Left cardiac atrium (tissue), 4 donors: Measurements from ENCODE around the gene KRT80. TPM values are rescaled to one million over a fixed set of nuclear protein-coding genes. Genes with fewer than 3 reads are reported as not detected.

Source experiments
- ATAC-seq, 2 donors: fragments of 200-7000 bp; cut with Tn5 transposase; one replicate each; pipeline ENCODE4 v1.9.1; 2020; ENCODE audit warnings: mild to moderate bottlenecking in 2 of 2, moderate library complexity in 2 of 2
- DNase-seq: peaks from one replicate; pipeline ENCODE4 v3.0.0-alpha.2; 2020
- intact Hi-C, 2 donors: fragments of 100-400 bp; cut with DNase I; formaldehyde crosslinking; loops; one replicate each; pipeline versions ENCODE4 v1.14.1 to v1.15.1; 2022 to 2023
- total RNA-seq, 2 donors: library from RNA; stranded (reverse); fragmentation: NEBNext Ultra II Directional; extraction: Animal tissue kit (Norgen Biotek cat#: 25700); gene quantifications; one replicate each; pipeline ENCODE4 v1.2.1, GENCODE V29; 2021
- donor health status: DM: no; HTN: yes; CAD: no.
- donor health status: DM: no; HTN: yes; CAD: no; lungs with severe emphysema.
- donor health status: DM: yes; HTN: yes; CAD: no.
- donor health status: Dilated cardiomyopathy.

Gene KRT80
- total RNA-seq, 2 donors from 2014 or later, result 0.44 TPM; not detected in 1

- intact Hi-C loops, result no loop called here
- ATAC-seq, result peak; percentile 67 to 71
- DNase-seq, result no peak
Measured at GRCh38 chr12:52230364-52231281, 38.8 kb upstream of the KRT80 start.

GRCh38 chr12:52229836-52230343, 38.1 kb upstream of the KRT80 start:
- DNase-seq, result no peak
- intact Hi-C loops, result no loop called here
- ATAC-seq, result no peak

- DNase-seq (no peak), ATAC-seq (no peak)
- intact Hi-C loops, result no loop called here
Measured at GRCh38 chr12:52228931-52229330, 37.1 kb upstream of the KRT80 start.

GRCh38 chr12:52228366-52228765, 36.6 kb upstream of the KRT80 start:
- ATAC-seq (no peak), DNase-seq (no peak)
- intact Hi-C loops, result no loop called here

- DNase-seq (no peak), ATAC-seq (no peak)
- intact Hi-C loops, result no loop called here
Measured at GRCh38 chr12:52227606-52228166, 35.9 kb upstream of the KRT80 start.

- DNase-seq, result no peak
- intact Hi-C loops, result no loop called here
- ATAC-seq, result no peak
Measured at GRCh38 chr12:52226446-52226845, 34.6 kb upstream of the KRT80 start.

GRCh38 chr12:52225752-52226151, 33.9 kb upstream of the KRT80 start:
- intact Hi-C loops, result no loop called here
- ATAC-seq, result no peak
- no peak for DNase-seq

- ATAC-seq (no peak), DNase-seq (no peak)
- intact Hi-C loops, result no loop called here
Measured at GRCh38 chr12:52224151-52224550, 32.3 kb upstream of the KRT80 start.

GRCh38 chr12:52223406-52224039, 31.7 kb upstream of the KRT80 start:
- no peak for ATAC-seq
- intact Hi-C loops, result no loop called here
- DNase-seq, result no peak

GRCh38 chr12:52222692-52223091, 30.9 kb upstream of the KRT80 start:
- intact Hi-C loops, result no loop called here
- DNase-seq (no peak), ATAC-seq (no peak)

- DNase-seq, result peak; percentile 61
- intact Hi-C loops, result no loop called here
- peak; percentile 5 to 58 for ATAC-seq
Measured at GRCh38 chr12:52221912-52222457, 30.2 kb upstream of the KRT80 start.

GRCh38 chr12:52221070-52221781, 29.4 kb upstream of the KRT80 start:
- intact Hi-C loops, result no loop called here
- no peak for ATAC-seq
- DNase-seq, result no peak

- ATAC-seq (no peak), DNase-seq (no peak)
- intact Hi-C loops, result no loop called here
Measured at GRCh38 chr12:52220477-52220876, 28.7 kb upstream of the KRT80 start.

GRCh38 chr12:52218001-52218400, 26.2 kb upstream of the KRT80 start:
- ATAC-seq (no peak), DNase-seq (no peak)
- intact Hi-C loops, result loop anchor here in 1 of 2 donors (10.0 kb wide), 1 partner anchor 57 kb away; the partner anchor contains the start of gene KRT86

GRCh38 chr12:52217223-52217622, 25.4 kb upstream of the KRT80 start:
- DNase-seq (peak; percentile 70), ATAC-seq (peak; percentile 22 to 58)
- intact Hi-C loops, result loop anchor here in 1 of 2 donors (10.0 kb wide), 1 partner anchor 58 kb away; the partner anchor contains the start of gene KRT86

- DNase-seq (no peak), ATAC-seq (no peak)
- intact Hi-C loops, result loop anchor here in 1 of 2 donors (10.0 kb wide), 1 partner anchor 58 kb away; the partner anchor contains the start of gene KRT86
Measured at GRCh38 chr12:52216807-52217206, 25.0 kb upstream of the KRT80 start.

GRCh38 chr12:52216100-52216499, 24.3 kb upstream of the KRT80 start:
- intact Hi-C loops, result loop anchor here in 1 of 2 donors (10.0 kb wide), 1 partner anchor 59 kb away; the partner anchor contains the start of gene KRT86
- DNase-seq (no peak), ATAC-seq (no peak)

- DNase-seq, result no peak
- intact Hi-C loops, result loop anchor here in 1 of 2 donors (10.0 kb wide), 1 partner anchor 59 kb away; the partner anchor contains the start of gene KRT86
- peak in 1 of 2 donors; percentile 68 for ATAC-seq
Measured at GRCh38 chr12:52215587-52216031, 23.8 kb upstream of the KRT80 start.
